CD8-positive, alpha-beta memory T cell (primary cell): Measurements from ENCODE around the gene KCNN4. TPM values are rescaled to one million over a fixed set of nuclear protein-coding genes. Genes with fewer than 3 reads are reported as not detected.

Experiments used
- CTCF ChIA-PET: fragments of 350-600 bp; sonication (Branson Sonifier 250); formaldehyde crosslinking; loops from one replicate; lab custom pipeline; 2021; ENCODE audit warnings: antibody characterized with exemption; lab: Charles Lee
- POLR2A ChIA-PET: fragments of 350-600 bp; sonication (Branson Sonifier 250); formaldehyde crosslinking; loops from one replicate; lab custom pipeline; 2021; ENCODE audit warnings: antibody characterized with exemption; lab: Charles Lee
- DNase-seq, 5 donors: peaks; one replicate each; pipeline versions ENCODE4 v3.0.0 to v3.0.0-alpha.2; 2020 to 2022; ENCODE audit warnings: mixed read lengths in 1 of 5
- H3K27ac ChIP-seq: one replicate; pipeline ENCODE4 v1.7.0; 2013; ENCODE audit warnings: low read depth, mild to moderate bottlenecking, low read length, moderate library complexity
- H3K27me3 ChIP-seq: 2 replicates; pipeline ENCODE4 v1.7.0; 2013; ENCODE audit warnings: low read length, mild to moderate bottlenecking; ENCODE audit not compliant: insufficient read depth, poor library complexity, severe bottlenecking
- H3K36me3 ChIP-seq: 2 replicates; pipeline ENCODE4 v1.7.0; 2013; ENCODE audit warnings: mild to moderate bottlenecking, low read length, moderate library complexity; ENCODE audit not compliant: insufficient read depth
- H3K4me1 ChIP-seq: 2 replicates; pipeline ENCODE4 v1.7.0; 2013; ENCODE audit warnings: mild to moderate bottlenecking, low read length, moderate library complexity; ENCODE audit not compliant: insufficient read depth
- H3K4me3 ChIP-seq: 2 replicates; pipeline ENCODE4 v1.7.0; 2013; ENCODE audit warnings: mild to moderate bottlenecking, low read length
- H3K9me3 ChIP-seq: 2 replicates; pipeline ENCODE4 v1.7.0; 2013; ENCODE audit warnings: mild to moderate bottlenecking, low read length
- H3K27ac Mint-ChIP-seq, 8 donors: one replicate each; pipeline ENCODE4 v1.8.0; 2020 to 2021; ENCODE audit warnings: mixed read lengths in 8 of 8, mild to moderate bottlenecking in 6 of 8, inconsistent platforms in 3 of 8, moderate library complexity in 3 of 8
- H3K27me3 Mint-ChIP-seq, 2 donors: one replicate each; pipeline ENCODE4 v1.8.0; 2020 to 2021; ENCODE audit warnings: mixed read lengths in 2 of 2, mild to moderate bottlenecking in 1 of 2, moderate library complexity in 1 of 2
- H3K36me3 Mint-ChIP-seq, 3 donors: one replicate each; pipeline ENCODE4 v1.8.0; 2020 to 2021; ENCODE audit warnings: mixed read lengths in 3 of 3, inconsistent platforms in 1 of 3, mild to moderate bottlenecking in 1 of 3
- H3K4me1 Mint-ChIP-seq, 3 donors: one replicate each; pipeline ENCODE4 v1.8.0; 2020 to 2021; ENCODE audit warnings: mixed read lengths in 3 of 3, inconsistent platforms in 1 of 3, mild to moderate bottlenecking in 1 of 3
- H3K4me3 Mint-ChIP-seq, 7 donors: one replicate each; pipeline ENCODE4 v1.8.0; 2020 to 2021; ENCODE audit warnings: mixed read lengths in 7 of 7, mild to moderate bottlenecking in 6 of 7, moderate library complexity in 4 of 7, inconsistent platforms in 2 of 7
- H3K9me3 Mint-ChIP-seq, 5 donors: one replicate each; pipeline ENCODE4 v1.8.0; 2020 to 2022; ENCODE audit warnings: mixed read lengths in 5 of 5, mild to moderate bottlenecking in 3 of 5, moderate library complexity in 2 of 5, inconsistent platforms in 1 of 5
- polyA plus RNA-seq: library from polyadenylated mRNA; unstranded; fragments of 300-500 nt; fragmentation: Illumina TruSeq; gene quantifications from one replicate; pipeline ENCODE4 v1.2.3, GENCODE V29; 2021
- total RNA-seq, 2 experiments: library from RNA; stranded (reverse); gene quantifications; one replicate each; pipeline ENCODE4 v1.2.3, GENCODE V29; 2021

The KCNN4 gene
- total and polyA plus RNA-seq, 3 experiments from 2014 or later = 8.3 to 97.6 (median 93.8) TPM

DNA sequence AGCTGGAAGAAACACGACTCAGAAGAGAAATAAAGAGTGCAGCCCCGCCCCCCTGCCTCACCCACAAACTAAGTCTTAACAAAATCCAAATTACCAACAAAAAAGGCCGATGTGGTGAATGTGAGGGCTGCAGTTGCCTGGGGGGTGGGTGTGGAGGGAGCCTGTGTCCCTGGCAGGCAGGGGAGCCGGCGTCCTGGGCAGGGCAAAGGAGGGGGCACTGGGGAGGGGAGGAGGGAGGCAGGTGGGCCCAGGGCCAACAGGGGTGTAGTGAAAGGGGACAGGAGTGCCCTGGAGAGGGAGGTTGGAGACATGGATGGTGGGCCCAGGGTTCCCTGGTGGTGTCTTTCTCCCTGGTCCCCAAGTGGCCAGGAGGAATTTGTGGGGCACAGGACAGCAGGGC, 60.9 kb downstream of the KCNN4 start:
- no peak overlapping the region for H3K27ac ChIP-seq
- CTCF ChIA-PET = no interaction called here
- Mint-ChIP-seq H3K36me3 (no peaks in the 10 kb centered on the region), H3K27me3 (peaks cover under 1 to 11% of the 10 kb centered on the region in 2 donors), H3K4me3 (no peak overlapping the region), H3K9me3 (no peaks in the 10 kb centered on the region), H3K4me1 (no peaks in the 10 kb centered on the region), H3K27ac (no peak overlapping the region)
- H3K4me3 ChIP-seq = no peak overlapping the region
- H3K4me1 ChIP-seq = no peaks in the 10 kb centered on the region
- DNase-seq = no peak
- H3K36me3 ChIP-seq = no peaks in the 10 kb centered on the region
- no peaks in the 10 kb centered on the region for H3K27me3 ChIP-seq
- POLR2A ChIA-PET = interaction anchor here (0.5 kb wide), 1 partner anchor 105 kb away, joined by 3 read pairs; no protein-coding TSS in a partner anchor
- H3K9me3 ChIP-seq = no peaks in the 10 kb centered on the region

DNA sequence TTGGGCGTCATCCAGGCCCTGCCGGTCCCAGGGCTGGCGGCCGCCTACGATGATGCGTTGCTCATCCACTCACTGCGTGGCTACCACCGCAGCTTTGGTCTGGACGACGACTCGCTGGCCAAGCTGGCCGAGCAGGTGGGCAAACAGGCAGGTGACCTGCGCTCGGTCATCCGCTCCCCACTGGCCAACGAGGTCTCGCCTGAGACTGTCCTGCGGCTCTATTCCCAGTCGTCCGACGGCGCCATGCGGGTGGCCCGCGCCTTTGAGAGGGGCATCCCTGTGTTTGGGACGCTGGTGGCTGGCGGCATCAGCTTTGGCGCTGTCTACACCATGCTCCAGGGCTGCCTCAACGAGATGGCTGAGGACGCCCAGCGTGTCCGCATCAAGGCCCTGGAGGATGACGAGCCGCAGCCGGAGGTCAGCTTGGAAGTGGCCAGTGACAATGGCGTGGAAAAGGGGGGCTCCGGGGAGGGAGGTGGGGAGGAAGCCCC, 61.4 kb downstream of the KCNN4 start:
- H3K4me3 ChIP-seq = no peak overlapping the region
- Mint-ChIP-seq H3K9me3 (no peaks in the 10 kb centered on the region), H3K27me3 (peaks cover 6 to 13% of the 10 kb centered on the region in 2 donors)

DNA sequence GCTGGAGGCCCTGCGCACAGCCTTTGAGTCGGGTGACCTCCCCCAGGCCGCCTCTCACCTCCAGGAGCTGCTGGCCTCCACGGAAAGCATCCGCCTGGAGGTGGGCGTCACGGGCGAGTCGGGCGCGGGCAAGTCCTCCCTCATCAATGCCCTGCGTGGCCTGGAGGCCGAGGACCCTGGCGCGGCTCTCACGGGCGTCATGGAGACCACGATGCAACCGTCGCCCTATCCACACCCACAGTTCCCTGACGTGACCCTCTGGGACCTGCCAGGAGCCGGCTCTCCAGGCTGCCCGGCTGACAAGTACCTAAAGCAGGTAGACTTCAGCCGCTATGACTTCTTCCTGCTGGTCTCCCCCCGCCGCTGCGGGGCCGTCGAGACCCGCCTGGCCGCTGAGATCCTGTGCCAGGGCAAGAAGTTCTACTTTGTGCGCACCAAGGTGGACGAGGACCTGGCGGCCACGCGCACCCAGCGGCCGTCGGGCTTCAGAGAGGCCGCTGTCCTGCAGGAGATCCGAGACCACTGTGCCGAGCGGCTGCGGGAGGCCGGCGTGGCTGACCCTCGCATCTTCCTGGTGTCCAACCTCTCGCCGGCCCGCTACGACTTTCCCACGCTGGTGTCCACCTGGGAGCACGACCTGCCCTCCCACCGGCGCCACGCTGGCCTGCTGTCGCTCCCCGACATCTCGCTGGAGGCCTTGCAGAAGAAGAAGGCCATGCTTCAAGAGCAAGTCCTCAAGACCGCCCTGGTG, 62.0 kb downstream of the KCNN4 start:
- Histone ChIP-seq H3K27me3 (no peaks in the 10 kb centered on the region), H3K4me3 (no peak overlapping the region), H3K36me3 (no peaks in the 10 kb centered on the region), H3K27ac (no peak overlapping the region), H3K9me3 (no peaks in the 10 kb centered on the region), H3K4me1 (no peaks in the 10 kb centered on the region)
- Mint-ChIP-seq H3K27ac (no peak overlapping the region), H3K4me1 (no peaks in the 10 kb centered on the region), H3K9me3 (no peaks in the 10 kb centered on the region), H3K36me3 (no peaks in the 10 kb centered on the region), H3K27me3 (peaks cover 7 to 13% of the 10 kb centered on the region in 2 donors), H3K4me3 (no peak overlapping the region)
- CTCF ChIA-PET = no interaction called here
- DNase-seq = no peak
- POLR2A ChIA-PET = no interaction called here

More for the DNA sequence above, 61.4 kb downstream of the KCNN4 start:
- Histone ChIP-seq H3K27ac (no peak overlapping the region), H3K9me3 (no peaks in the 10 kb centered on the region), H3K4me1 (no peaks in the 10 kb centered on the region), H3K27me3 (no peaks in the 10 kb centered on the region), H3K36me3 (no peaks in the 10 kb centered on the region)
- no peaks in the 10 kb centered on the region for H3K4me1 Mint-ChIP-seq
- ChIA-PET POLR2A (no interaction called here), CTCF (no interaction called here)
- no peak for DNase-seq
- no peak overlapping the region for H3K27ac Mint-ChIP-seq
- H3K36me3 Mint-ChIP-seq = no peaks in the 10 kb centered on the region
- H3K4me3 Mint-ChIP-seq = no peak overlapping the region

Other genes with a start within 250 kb of the KCNN4 start
- 1 to 10 TPM; 2.1 to 2.3 TPM for gene ZNF575, start 247.8 kb downstream of the KCNN4 start, total RNA-seq
- gene ZNF575, start 247.8 kb downstream of the KCNN4 start, polyA plus RNA-seq = 2.6 TPM
- 10 to 100 TPM; 37.0 to 37.2 TPM for gene XRCC1, start 205.4 kb downstream of the KCNN4 start, total RNA-seq
- 31.4 TPM for gene XRCC1, start 205.4 kb downstream of the KCNN4 start, polyA plus RNA-seq
- 10 to 100 TPM in 1 of 2 experiments, 1 to 10 TPM in 1; 9.9 to 13.8 TPM for gene PINLYP, start 205.2 kb downstream of the KCNN4 start, total RNA-seq
- 1.3 TPM for gene PINLYP, start 205.2 kb downstream of the KCNN4 start, polyA plus RNA-seq
- 10 to 100 TPM; 25.4 to 30.2 TPM for gene IRGQ, start 184.8 kb downstream of the KCNN4 start, total RNA-seq
- gene IRGQ, start 184.8 kb downstream of the KCNN4 start, polyA plus RNA-seq = 2.2 TPM
- gene ZNF576, start 184.4 kb downstream of the KCNN4 start, total RNA-seq = 10 to 100 TPM; 19.5 to 20.9 TPM
- gene ZNF576, start 184.4 kb downstream of the KCNN4 start, polyA plus RNA-seq = 9.3 TPM
- under 1 TPM; 0.24 to 0.58 TPM for gene SRRM5, start 168.9 kb downstream of the KCNN4 start, total RNA-seq
- 0.26 TPM for gene SRRM5, start 168.9 kb downstream of the KCNN4 start, polyA plus RNA-seq
- 10 to 100 TPM; 23.6 to 23.8 TPM for gene ZNF428, start 161.3 kb downstream of the KCNN4 start, total RNA-seq
- 22.0 TPM for gene ZNF428, start 161.3 kb downstream of the KCNN4 start, polyA plus RNA-seq
- under 1 TPM; 0.24 to 0.57 TPM for gene CADM4, start 141.1 kb downstream of the KCNN4 start, total RNA-seq
- not detected for gene CADM4, start 141.1 kb downstream of the KCNN4 start, polyA plus RNA-seq
- 1 to 10 TPM; 2.7 to 5.0 TPM for gene PLAUR, start 110.8 kb downstream of the KCNN4 start, total RNA-seq
- 3.8 TPM for gene PLAUR, start 110.8 kb downstream of the KCNN4 start, polyA plus RNA-seq
- not detected for gene IRGC, start 64.9 kb downstream of the KCNN4 start, total RNA-seq
- gene IRGC, start 64.9 kb downstream of the KCNN4 start, polyA plus RNA-seq = not detected
- gene SMG9, start 26.0 kb downstream of the KCNN4 start, total RNA-seq = 10 to 100 TPM; 85.8 to 91.3 TPM
- gene SMG9, start 26.0 kb downstream of the KCNN4 start, polyA plus RNA-seq = 11.0 TPM
- under 1 TPM; 0.68 to 0.80 TPM for gene LYPD5, start 21.5 kb upstream of the KCNN4 start, total RNA-seq
- not detected for gene LYPD5, start 21.5 kb upstream of the KCNN4 start, polyA plus RNA-seq
- 1 to 10 TPM; 5.8 to 6.3 TPM for gene ZNF283, start 46.3 kb upstream of the KCNN4 start, total RNA-seq
- 2.7 TPM for gene ZNF283, start 46.3 kb upstream of the KCNN4 start, polyA plus RNA-seq
- gene ZNF404, start 103.0 kb upstream of the KCNN4 start, total RNA-seq = 1 to 10 TPM in 1 of 2 experiments, under 1 TPM in 1; 0.83 to 1.4 TPM
- 3.5 TPM for gene ZNF404, start 103.0 kb upstream of the KCNN4 start, polyA plus RNA-seq
- gene ZNF45, start 154.3 kb upstream of the KCNN4 start, total RNA-seq = 10 to 100 TPM; 10.0 to 11.7 TPM
- 15.0 TPM for gene ZNF45, start 154.3 kb upstream of the KCNN4 start, polyA plus RNA-seq
- 1 to 10 TPM; 1.7 to 1.8 TPM for gene ZNF221, start 170.3 kb upstream of the KCNN4 start, total RNA-seq
- 3.3 TPM for gene ZNF221, start 170.3 kb upstream of the KCNN4 start, polyA plus RNA-seq
- 1 to 10 TPM; 5.0 to 5.4 TPM for gene ZNF155, start 203.2 kb upstream of the KCNN4 start, total RNA-seq
- gene ZNF155, start 203.2 kb upstream of the KCNN4 start, polyA plus RNA-seq = 5.8 TPM
- gene ZNF230, start 222.0 kb upstream of the KCNN4 start, total RNA-seq = 1 to 10 TPM; 3.9 to 4.9 TPM
- 3.4 TPM for gene ZNF230, start 222.0 kb upstream of the KCNN4 start, polyA plus RNA-seq
- gene ZNF222, start 244.4 kb upstream of the KCNN4 start, total RNA-seq = 1 to 10 TPM; 2.5 to 3.3 TPM
- 3.2 TPM for gene ZNF222, start 244.4 kb upstream of the KCNN4 start, polyA plus RNA-seq